ENCODE results near the gene SPTBN4.
"Not testable (repeated sequence)": the region's sequence is repeated elsewhere in the genome, so short reads cannot be mapped to it uniquely, and the experiment has no call there.

Gene SPTBN4

DNA sequence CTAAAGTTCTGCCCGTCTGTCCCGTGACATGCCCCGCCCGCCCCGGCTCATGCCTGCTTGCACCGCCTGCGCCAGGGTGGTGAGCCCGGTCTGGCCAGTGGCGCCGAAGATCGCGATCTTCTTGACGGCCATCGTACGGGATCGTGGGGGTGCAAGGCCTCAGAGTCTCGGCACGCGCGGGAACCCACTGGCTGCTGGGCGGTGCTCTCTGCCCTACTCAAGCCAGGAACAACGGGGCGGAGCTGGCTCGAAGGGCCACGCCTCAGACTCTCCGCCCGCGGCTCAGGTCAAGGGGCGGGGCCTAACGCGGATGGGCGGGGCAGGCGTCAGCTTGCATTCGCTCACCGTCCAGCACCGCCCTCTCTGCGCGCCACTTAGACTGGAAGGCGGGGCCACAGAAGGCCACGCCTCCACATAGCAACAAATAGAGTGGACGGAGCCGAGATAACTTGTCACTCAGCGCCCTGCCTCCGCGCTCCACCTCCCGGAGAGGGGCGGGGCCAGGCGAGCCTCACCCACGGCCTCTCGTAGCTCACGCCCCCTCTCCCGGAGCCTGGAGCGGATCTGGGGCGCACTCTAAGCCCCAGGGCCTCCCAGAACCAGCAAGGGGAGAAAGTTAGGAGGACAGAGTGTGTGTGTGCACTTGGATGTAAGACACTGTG lies 1.1 kb upstream of the SPTBN4 start, which contains the start of gene BLVRB:
BLVRB (minus strand) TSS at position 189 of the 662 bp plus-strand sequence; CDS start at position 132, 57 bp downstream.
- peak; percentile 99 to 100 for DNase-seq

DNA sequence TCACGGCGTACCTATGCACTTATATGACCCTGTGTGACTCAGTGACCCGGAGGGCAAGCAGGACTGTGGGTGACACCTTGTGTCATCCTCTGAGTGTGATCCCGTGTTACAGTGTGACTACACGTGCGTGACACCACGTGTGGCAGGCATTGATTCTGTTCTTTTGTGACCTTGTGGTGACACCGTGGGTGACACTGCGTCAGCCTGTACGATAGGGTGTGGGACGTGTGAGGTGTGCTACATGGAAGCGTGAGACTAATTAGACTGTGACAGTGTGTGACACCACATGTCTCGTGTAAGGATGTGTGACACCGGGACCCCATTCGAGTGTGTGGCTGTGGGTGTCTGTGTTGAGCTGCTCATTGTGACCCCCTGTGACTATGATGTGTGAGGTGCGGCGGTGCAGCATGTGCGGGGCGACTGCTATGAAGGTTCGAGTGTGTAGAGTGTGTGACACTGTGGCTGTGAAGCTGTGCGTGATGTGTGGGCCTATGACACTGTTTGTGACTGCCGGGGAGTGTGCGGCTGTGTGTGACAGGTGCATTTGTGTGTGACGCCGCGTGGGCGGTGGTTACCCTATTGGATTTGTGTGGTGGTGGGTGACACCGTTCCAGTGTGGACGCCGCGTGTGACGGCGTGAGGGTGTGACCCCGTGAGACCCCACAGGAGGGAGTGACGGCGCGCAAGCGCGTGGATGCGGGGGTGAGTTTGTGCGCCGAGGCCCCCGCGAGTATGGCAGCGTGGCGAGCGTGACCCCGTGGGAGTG lies 399 bp upstream of the SPTBN4 start:
- peak; percentile 52 to 91 for DNase-seq

DNA sequence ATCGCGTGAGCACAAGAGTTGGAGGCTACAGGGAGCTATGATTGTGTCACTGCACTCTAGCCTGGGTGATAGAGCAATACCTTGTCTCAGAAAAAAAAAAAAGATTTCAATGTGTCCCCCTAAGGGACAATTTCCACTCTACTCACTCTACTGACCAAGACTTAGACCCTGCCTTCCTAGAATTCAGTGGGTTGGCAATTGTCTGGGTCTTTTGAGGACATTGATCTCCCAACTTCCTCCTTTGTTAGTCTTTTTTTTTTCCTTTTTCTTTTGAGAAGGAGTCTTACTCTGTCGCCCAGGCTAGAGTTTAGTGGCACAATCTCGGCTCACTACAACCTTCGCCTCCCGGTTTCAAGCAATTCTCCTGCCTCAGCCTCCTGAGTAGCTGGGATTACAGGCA lies 2.2 kb downstream of the SPTBN4 start:
- no peak for DNase-seq

DNA sequence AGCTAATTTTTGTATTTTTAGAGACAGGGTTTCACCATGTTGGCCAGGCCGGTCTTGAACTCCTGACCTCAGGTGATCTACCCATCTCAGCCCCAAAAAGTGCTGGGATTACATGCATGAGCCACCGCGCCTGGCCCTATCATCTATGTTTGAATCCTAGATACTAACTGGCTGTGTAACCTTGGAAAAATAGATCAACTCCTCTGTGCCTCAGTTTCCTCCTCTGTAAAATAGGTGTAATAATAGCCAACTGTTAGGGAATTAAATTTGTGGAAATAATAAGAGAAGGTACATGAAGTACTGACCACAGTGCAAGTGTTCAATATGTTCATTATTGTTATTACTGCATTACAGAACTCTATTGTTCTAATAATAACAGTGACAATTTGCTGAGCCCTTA lies 4.3 kb downstream of the SPTBN4 start:
- no peak for DNase-seq

DNA sequence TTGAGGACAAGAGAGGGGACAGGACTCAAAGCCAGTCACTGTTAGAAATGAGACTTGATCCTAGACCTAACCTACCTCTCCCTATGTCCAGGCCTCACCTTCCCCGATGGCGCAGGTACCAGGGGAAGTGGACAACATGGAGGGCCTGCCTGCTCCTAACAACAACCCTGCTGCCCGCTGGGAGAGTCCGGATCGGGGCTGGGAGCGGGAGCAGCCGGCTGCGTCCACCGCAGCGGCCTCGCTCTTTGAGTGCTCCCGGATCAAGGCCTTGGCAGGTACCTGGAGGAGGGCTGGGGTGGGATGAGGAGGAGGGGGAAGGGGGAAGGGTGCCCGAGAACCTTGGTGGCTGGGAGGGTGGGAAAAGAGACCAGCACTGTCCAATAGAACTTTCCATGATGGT lies 5.7 kb downstream of the SPTBN4 start:
- DNase-seq, result no peak

DNA sequence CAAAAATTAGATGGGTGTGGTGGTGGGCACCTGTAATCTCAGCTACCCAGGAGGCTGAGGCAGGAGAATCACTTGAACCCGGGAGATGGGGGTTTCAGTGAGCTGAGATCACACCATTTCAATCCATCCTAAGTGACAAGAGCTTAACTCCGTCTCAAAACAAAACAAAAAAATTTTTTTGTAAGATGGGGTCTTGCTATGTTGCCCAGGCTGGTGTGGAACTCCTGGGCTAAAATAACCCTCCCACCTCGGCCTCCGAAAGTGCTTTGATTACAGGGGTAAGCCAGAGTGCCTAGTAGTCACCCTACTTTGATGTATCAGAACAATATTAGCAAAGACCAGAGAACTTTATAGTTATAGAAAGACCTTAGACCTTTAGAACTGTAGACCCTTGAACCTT lies 7.9 kb downstream of the SPTBN4 start:
- DNase-seq, result no peak

DNA sequence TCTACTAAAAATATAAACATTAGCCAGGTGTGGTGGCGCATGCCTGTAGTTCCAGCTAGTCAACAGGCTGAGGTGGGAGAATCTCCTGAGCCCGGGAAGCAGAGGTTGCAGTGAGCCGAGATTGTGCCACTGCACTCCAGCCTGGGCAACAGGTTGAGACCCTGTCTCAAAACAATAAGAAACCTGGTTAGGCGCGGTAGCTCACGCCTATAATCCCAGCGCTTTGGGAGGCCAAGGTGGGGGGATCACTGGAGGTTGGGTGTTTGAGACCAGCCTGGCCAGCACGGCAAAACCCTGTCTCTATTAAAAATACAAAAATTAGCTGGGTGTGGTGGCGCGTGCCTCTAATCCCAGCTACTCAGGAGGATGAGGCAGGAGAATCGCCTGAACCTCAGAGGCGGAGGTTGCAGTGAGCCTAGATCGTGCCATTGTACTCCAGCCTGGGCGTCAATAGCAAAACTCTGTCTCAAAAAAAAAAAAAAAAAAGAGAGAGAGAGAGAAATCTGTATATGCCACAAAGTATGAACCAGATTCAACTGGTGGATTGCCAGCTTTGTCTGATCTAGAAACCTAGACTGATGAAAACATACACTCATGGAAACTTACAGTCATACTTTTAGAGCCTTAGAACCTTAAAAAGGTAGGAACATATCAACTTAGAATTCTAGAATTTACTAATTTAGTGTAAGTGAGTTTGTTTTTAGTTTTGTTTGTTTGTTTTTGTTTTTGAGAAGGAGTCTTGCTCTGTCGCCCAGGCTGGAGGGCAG lies 9.3 kb downstream of the SPTBN4 start:
- not testable (repeated sequence) for DNase-seq

DNA sequence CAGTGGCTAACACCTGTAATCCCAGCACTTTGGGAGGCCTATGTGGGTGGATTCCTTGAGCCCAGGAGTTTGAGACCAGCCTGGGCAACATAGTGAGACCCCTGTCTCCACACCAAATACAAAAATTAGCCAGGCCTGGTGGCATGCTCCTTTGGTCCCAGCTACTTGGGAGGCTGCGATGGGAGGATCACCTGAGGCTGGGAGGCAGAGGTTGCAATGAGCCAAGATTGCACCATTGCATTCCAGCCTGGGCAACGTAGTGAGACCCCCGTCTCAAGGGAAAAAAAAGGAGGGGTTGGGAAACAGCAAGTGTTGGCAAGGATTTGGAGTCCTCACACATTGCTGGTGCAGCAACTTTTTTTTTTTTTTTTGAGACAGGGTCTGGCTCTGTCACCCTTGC lies 19.2 kb downstream of the SPTBN4 start:
- DNase-seq, result no peak

DNA sequence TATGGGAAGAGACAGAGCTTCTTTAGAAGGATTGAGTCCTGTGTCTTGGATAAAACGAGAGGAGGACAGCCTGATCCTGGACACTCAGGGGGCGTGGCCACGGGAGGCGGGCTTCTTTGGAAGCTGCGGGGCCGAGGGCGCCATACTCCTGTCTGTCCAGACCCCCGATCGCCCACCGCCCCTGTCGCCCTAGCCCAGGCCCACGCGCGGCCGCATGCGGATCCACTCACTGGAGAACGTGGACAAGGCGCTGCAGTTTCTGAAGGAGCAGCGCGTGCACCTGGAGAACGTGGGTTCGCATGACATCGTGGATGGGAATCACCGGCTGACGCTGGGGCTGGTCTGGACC lies 23.1 kb downstream of the SPTBN4 start:
- DNase-seq, result no peak

DNA sequence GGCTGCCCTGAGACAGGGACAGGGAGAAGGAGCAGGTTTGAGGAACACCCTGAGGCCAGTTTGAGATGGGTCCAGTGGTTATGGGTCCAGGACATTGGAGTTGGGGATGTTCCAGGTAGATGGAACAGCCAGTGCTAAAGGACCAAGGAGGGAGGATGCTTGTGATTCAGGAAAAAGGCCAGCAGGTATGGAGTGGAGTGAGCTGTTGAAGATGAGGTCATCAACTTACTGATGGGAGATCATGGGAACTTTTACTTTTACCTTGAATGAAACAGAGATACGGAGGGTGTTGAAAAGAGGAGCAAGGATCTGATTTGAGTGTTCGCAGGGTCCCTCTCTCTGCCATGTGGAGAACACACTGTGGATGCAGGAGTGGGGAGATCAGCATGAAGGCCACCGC lies 25.5 kb downstream of the SPTBN4 start:
- no peak for DNase-seq

DNA sequence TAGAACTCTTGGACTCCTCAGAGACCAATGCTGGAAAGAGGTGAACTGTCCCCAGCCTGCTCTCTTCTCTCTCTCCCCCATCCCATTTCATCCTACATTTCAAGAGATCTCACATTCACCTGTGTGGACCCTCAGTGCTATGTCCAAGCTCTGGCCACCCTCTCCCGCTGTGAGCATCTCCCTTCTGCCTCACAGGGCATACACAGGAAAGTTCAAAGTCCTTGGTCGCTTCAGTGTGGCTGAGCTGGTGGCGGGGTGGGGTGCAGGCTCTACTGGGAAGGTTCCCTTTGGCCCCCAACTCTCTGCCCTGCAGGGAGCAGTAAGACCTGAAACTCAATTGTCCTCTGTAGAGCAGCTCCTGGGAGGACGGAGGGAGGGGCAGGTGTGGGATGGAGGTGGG lies 27.0 kb downstream of the SPTBN4 start:
- no peak for DNase-seq

DNA sequence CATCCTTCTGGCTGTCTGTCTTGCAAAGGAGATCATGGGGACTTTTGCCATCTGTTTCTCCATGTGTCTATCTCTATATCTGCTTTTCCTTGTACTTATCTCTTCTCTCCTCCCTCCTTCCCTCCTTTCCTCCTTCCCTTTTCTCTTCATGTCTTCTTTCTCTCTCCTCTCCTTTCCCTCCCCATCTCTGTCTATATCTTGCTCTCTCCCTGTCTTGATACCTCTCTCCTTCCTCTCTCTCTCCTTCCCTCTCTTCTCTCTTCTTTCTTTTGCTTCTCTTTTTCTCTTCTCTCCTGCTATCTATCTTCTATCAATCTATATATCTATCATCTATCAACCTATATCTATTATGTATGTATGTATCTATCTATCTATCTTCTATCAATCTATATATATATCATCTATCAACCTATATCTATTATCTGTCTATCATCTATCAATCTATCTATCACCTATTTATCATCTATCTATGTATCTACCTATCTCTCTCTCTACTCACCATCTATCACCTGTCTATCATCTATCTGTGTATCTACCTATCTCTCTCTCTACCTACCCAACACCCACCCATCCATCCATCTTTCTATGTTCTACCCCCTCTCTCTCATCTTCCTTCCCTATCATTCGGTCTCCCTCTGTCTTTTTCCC lies 27.5 kb downstream of the SPTBN4 start:
- no peak for DNase-seq

DNA sequence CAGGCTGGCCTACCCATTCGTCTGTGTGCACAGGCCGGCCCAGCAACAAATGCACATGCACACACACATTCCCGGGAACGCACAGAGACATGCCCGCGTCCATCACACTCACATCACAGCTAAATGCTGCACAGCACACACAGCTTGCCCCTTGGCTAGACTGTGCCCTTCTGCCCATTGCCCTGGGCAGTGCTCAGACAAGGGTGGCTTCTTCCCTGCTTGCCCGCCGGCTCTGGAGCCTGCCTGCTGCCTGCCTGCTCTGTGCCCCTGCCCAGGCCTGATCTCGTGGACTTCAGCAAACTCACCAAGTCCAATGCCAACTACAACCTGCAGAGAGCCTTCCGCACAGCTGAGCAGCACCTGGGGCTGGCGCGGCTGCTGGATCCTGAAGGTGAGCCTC lies 30.4 kb downstream of the SPTBN4 start:
- DNase-seq, result no peak

DNA sequence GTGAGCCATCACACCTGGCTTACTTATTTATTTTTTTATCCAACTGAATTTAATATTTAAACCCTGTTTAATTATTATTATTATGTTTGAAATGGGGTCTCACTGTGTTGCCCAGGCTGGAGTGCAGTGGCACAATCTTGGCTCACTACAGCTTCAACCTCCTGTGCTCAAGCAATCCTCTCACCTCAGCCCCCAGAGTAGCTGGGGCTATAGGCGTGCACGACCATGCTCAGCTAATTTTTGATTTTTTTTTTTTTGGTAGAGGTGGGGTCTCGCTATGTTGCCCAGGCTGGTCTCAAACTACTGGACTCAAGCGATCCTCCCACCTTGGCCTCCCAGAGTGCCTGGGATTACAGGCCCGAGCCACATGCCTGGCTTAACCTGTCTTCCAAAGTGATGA lies 32.5 kb downstream of the SPTBN4 start:
- DNase-seq, result no peak

DNA sequence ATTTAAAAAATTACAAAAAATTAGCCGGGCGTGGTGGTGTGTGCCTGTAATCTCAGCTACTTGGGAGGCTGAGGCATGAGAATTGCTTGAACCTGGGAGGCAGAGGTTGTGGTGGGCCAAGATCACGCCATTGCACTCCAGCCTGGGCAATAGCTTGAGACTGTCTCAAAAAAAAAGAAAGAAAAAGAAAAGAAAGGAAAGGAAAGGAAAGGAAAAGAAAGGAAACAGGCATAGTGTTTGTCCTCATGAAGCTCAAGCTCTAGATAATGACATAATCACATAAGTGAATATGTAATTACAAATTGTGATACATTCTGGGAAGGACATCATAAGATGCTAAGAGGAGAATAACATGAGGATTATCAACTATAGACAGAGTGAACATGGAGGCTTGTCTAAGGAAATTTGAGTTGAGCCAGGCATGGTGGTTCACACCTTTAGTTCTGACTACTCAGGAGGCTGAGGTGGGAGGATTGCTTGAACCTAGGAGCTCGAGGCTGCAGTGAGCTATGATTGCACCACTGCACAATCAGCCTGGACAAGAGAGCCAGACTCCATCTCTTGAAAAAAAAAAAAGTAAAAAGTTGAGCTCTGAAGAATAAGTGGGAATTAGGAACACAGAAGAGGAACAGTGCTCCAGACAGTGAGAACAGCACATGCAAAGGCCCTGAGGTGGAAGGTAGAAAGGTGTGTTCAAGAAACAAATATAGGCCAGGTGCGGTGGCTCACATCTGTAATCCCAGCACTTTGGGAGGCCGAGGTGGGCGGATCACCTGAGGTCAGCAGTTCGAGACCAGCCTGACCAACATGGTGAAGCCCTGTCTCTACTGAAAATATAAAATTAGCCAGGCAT lies 34.1 kb downstream of the SPTBN4 start:
- DNase-seq, result not testable (repeated sequence)

DNA sequence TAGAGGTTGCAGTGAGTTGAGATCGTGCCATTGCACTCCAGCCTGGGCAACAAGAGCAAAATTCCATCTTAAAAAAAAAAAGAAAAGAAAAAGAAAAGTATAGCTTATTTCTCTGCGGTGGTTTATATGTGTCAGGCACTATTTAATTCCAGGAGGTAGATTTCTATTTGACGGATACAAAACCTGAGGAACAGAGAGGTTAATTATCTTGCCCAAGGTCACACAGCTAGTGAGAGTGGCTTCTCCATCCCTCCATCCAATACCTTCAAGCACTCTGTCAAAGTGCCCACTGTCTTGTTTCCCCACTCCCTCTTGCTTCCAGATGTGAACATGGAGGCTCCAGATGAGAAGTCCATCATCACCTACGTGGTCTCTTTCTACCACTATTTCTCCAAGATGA lies 34.8 kb downstream of the SPTBN4 start:
- no peak for DNase-seq

DNA sequence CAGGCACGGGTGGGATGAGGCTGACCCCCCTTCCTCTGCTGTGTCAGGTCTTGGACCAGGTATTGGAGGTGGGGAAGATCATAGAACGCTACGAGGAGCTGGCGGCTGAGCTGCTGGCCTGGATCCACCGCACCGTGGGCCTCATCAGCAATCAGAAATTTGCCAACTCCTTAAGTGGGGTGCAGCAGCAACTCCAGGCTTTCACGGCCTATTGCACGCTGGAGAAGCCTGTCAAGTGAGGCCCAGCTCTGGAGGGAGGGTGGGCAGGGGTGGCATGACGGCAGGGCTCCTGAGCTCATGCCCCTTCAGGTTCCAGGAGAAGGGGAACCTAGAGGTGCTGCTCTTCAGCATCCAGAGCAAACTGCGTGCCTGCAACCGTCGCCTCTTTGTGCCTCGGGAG lies 35.3 kb downstream of the SPTBN4 start:
- no peak for DNase-seq

DNA sequence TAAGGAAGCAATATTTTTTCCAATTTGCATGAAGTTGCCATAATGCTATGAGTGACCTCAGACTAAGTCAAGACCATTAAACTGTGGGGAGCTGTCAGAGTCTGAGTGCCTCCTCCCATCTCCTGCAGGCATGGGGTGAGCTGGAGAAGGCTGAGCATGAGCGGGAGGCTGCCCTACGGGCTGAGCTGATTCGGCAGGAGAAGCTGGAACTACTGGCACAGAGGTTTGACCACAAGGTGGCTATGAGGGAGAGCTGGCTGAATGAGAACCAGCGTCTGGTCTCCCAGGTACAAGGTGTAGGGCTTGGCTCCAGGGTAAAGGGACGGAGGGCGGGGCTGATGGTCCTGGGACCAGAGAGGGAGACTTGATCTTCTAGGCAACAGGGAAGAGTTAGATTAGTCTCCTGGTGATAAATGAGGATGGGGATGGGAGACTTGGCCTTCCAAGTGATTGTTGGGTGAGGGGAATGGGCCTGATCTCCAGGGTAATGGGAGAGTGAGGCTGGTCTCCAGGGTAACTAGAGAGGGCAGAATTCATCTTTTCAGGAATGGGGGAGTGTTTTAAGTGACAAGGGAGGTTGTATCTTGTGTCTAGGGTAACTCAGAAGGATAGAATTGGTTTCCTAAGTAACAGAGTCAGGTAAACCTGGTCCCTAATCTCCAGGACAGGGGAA lies 36.0 kb downstream of the SPTBN4 start:
- no peak for DNase-seq

DNA sequence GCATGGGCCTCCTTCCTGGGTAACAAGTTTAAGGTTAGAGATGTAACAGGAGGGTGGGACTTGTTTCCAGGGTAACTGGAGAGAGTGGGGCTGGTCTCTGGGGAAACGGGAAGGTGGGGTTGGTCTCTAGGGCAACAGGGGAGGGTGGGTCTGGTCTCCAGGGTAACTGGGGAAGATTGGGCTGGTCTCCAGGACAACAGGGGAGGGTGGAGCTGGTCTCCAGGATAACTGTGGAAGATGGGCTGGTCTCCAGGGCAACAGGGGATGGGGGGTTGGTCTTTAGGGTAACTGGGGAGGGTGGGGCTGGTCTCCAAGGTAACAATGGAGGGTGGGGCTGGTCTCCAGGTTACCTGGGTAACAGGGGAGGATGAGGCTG lies 36.5 kb downstream of the SPTBN4 start:
- DNase-seq, result no peak

DNA sequence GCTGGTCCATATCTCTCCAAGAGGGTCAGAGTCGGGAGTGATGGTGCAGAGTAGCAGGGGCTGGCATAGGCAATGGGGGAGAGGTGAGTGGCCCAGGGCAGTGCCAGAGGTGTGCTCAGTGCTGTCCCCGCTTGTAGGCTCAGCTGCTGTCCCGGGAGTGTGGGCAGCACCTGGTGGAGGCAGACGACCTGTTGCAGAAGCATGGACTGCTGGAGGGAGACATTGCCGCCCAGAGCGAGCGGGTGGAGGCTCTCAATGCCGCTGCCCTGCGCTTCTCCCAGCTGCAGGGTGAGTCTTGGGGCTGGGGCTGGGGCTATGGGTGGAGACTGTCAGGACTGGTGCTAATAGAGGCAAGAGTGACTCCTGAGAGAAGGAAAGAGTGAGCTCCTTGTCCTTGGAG lies 39.3 kb downstream of the SPTBN4 start:
- no peak for DNase-seq

DNA sequence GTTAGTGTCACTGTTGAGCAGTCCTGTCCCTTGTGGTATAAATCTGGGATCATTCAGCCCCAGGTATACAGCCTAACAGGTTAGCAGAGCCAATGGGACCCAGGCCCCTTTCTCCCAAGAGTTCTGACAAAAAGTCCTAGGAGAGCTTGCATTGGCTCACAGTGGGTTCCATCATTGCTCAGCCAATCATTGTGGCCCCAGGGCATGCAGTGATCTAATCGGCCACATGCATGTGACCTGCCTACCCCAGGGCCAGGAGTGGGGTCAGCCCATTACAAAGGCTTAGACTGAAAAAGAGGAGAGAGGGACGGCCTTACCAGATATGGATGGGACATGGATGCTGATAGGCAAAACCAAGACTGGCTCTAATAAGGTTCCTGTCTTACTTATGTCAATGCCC lies 41.1 kb downstream of the SPTBN4 start:
- no peak for DNase-seq

DNA sequence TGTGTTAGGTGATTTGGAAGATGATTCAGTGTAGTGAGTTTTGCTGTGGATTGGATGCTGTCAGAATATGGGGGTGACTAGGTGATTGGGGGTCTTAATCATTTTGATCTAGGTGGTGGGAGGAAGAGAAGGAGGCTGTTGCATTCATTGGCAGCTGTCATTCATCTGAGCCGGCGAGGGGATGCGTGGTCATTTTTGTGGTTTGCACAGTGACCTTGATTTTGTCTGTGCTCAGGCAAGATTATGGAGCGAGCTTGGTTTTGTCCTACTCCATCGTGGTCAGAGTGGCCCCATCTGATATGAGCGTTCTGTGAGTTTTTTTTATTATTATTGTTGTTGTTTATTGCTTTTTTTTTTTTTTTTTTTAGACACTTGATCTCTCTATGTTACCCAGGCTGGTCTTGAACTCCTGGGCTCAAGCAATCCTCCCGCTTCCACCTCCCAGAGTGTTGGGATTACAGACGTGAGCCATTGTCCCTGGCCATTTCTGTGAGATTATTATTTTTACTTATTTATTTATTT lies 42.0 kb downstream of the SPTBN4 start:
- no peak for DNase-seq
